RPMI7951 (cell line): ENCODE data around the gene C10orf105. TPM values are rescaled to one million over a fixed set of nuclear protein-coding genes. Genes with fewer than 3 reads are reported as not detected.

Experiments used
- DNase-seq: peaks from one replicate; pipeline ENCODE4 v3.0.0-alpha.2; 2012; ENCODE audit warnings: low read depth
- total RNA-seq: library from RNA; depleted of rRNA; stranded (reverse); fragments of >200 nt; shearing (Covaris generic); gene quantifications from 2 replicates; pipeline ENCODE4 v1.2.3, GENCODE V29; 2014

C10orf105 gene
- total RNA-seq, 1 experiment from 2014 or later: 0.12 TPM

GRCh38 chr10:71698737-71699136, 20.8 kb downstream of the C10orf105 start:
- no peak for DNase-seq

DNA sequence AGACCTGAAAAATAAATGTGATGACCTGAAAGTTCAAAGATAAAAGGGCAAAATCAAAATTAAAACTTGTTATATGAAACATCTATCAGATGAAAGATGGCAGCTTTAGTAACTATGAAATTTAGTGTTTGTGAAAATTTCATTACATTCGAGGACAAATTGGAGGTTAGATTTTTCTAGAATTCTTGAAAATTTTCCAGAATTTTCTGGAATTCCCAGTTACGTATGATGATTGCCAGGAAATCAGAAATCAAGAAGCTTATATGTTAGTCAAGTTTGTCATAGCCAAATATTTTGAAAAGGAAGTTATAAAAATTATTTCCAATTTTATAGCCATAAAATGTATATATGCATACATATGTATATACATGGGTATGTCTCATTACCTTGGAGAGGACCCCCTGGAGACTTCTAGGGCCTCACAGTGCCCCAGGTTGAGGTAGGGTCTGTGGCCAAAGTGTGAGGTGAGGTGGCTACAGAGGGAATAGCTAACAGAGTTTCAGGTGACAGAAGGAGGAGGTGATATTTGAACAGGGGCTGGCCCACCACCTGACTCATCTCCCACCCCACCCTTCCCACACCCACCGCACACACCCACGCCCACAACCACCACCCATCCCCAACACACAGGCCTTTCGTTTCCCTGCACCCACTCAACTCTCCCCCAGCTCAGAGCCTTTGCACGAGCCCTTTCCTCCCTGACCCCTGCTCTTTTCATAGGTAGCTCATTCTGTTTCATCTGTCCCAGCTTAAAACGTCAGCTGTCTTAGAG, 21.5 kb downstream of the C10orf105 start:
- no peak for DNase-seq

GRCh38 chr10:71696628-71697326, 22.8 kb downstream of the C10orf105 start:
- peak; percentile 13 for DNase-seq

GRCh38 chr10:71695502-71696476, 23.8 kb downstream of the C10orf105 start:
- DNase-seq: no peak

GRCh38 chr10:71694567-71694968, 25.0 kb downstream of the C10orf105 start:
- no peak for DNase-seq

GRCh38 chr10:71694039-71694501, 25.5 kb downstream of the C10orf105 start:
- no peak for DNase-seq

- DNase-seq: no peak
These were observed 26.2 kb downstream of the C10orf105 start for GRCh38 chr10:71693377-71693776.

- DNase-seq: no peak
These were observed 26.8 kb downstream of the C10orf105 start for GRCh38 chr10:71692598-71693306.

DNA sequence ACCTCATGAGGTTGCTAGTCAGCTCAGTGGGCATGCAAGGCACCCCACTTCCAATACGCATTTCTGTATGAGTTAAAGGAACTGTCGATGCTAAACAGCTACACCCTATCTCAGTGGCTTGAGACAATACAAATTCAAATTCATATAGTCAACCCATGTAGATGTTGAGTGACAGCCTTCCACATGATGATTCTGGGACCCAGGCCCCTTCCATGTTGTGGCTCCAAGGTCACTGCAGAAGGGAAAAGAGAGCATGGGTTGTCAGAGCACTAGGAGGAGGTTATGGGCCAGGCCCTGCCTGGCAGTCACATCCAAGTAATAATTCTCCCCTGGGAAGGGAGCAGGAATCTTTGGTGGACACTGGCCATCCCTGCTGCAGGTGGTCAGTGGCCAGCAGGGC, 28.2 kb downstream of the C10orf105 start:
- no peak for DNase-seq

DNA sequence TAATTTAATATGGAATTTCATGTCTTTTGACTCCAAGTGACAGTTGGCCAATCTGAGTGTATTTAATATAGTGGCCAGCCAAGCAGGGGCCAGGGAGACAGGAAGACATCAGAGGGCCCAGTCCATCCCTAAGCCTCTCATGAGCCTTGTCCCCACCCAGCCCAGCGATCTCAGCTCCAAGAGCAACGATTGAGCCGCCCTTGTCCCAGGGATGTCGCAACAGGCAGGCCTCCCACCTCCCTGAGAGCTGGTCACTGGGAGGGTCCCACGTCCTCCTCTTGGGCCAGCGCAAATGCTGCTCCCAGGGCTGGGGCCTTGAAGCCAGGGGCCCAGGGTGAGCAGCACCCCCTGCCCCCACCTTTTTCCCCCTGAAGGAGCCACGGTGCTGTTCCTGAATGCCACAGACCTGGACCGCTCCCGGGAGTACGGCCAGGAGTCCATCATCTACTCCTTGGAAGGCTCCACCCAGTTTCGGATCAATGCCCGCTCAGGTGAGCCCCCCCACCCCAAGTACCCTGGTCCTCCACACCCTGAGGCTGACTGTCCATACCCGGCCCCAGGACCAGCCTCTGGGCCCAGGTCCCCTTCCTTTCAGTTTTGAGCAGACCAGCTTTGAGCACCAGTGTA, 29.4 kb downstream of the C10orf105 start:
- no peak for DNase-seq

GRCh38 chr10:71688256-71688655, 31.3 kb downstream of the C10orf105 start:
- DNase-seq: no peak

DNA sequence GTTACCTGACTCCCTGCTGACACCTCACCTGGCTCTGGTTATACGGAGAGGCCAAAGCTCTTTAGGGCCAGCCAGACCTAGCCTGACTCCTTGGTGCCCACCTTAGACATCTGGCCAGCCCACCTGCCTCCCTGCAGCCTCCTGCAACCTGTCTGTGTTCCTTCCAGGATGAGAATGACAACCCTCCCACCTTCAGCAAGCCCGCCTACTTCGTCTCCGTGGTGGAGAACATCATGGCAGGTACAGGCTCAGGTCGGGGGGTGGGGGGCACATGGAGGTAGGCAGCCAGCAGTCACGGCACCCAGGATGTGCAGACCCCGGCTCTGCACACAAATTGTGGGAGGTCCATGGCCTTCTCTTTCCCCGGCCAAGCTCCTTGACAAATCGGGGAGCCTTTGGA, 32.1 kb downstream of the C10orf105 start:
- DNase-seq: no peak

DNA sequence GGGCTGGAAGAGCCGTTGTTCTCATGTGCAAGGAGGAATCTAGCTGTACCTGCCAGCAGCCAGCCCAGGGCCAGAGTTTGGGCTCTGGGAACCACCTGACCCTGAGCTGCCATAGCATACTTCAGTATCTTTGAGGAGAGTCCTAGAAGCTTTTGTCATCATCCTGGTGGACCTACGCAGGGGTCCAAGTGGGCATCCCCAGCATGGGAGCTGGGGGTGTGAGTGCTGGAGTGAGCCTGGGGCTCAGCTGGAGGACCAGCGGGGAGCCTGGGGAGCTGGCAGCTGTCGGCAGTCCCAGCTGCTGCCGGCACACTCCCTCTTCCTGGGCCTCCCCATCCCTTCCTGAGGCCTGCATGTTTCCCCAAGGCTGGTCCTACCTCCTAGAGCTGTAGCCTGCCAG, 32.5 kb downstream of the C10orf105 start:
- no peak for DNase-seq

GRCh38 chr10:71685554-71686232, 33.9 kb downstream of the C10orf105 start:
- DNase-seq: no peak

- DNase-seq: no peak
These were observed 35.0 kb downstream of the C10orf105 start for GRCh38 chr10:71684356-71685173.

- DNase-seq: no peak
These were observed 36.3 kb downstream of the C10orf105 start for GRCh38 chr10:71683301-71683700.

GRCh38 chr10:71681977-71682376, 37.6 kb downstream of the C10orf105 start:
- no peak for DNase-seq

GRCh38 chr10:71679425-71679824, 40.2 kb downstream of the C10orf105 start:
- DNase-seq: no peak

DNA sequence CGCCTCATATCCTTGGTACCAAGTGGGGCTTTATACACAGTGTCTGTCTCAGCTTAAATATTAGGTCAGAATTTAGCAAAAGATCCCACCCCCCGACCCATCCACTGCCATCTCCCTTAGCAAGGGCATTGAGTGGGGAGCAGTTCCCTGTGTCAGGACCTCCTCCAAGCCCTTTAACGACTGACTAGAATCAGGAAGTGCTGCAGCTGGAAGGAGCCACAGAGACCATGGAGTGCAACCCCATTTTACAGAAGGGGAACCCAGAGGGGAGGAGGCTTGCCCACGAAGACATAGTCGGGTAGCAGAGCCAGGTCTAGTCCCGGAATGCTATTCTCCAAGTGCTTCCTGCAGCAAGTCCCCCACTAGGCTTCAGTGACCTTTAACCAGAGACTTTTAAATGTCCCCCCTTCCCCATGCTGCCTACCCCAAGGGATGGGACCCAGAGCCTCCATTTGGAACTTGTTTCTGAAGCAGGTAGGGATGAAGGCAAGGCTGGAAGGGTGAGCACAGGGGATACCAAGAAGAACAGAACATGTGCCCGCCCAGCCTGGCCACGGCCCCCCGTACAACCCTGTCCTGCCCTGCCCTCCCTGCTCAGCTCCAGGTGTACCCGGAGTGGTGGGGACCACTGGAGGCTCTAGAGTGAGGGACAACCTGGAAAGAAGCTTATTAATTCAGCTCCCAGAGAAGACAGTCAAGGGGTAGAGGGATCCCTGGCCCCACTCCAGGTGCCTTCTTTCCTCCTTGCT, 41.3 kb downstream of the C10orf105 start:
- no peak for DNase-seq
